ENCODE data around the gene SCN1B.
"Not testable (repeated sequence)": the region's sequence is repeated elsewhere in the genome, so short reads cannot be mapped to it uniquely, and the experiment has no call there.

Gene SCN1B

GRCh38 chr19:35000647-35001501 is 29.4 kb upstream of the SCN1B start:
- peak in 4 of 5 experiments; percentile 37 to 89 (median 56) for DNase-seq

GRCh38 chr19:35002037-35002535 is 28.2 kb upstream of the SCN1B start:
- DNase-seq: no peak

GRCh38 chr19:35004517-35005255 is 25.6 kb upstream of the SCN1B start:
- no peak for DNase-seq

- DNase-seq: no peak
Observed at GRCh38 chr19:35005256-35005977, 24.9 kb upstream of the SCN1B start.

- not testable (repeated sequence) for DNase-seq
Observed at GRCh38 chr19:35006007-35006341, 24.3 kb upstream of the SCN1B start.

GRCh38 chr19:35006342-35006998 is 23.8 kb upstream of the SCN1B start:
- DNase-seq: no peak

- no peak for DNase-seq
Observed at GRCh38 chr19:35006999-35007365, 23.3 kb upstream of the SCN1B start.

GRCh38 chr19:35007427-35007826 is 22.8 kb upstream of the SCN1B start:
- not testable (repeated sequence) for DNase-seq

- no peak for DNase-seq
Observed at GRCh38 chr19:35008891-35009341, 21.4 kb upstream of the SCN1B start.

- DNase-seq: no peak
Observed at GRCh38 chr19:35009424-35010415, 20.6 kb upstream of the SCN1B start.

- peak in 2 of 5 experiments; percentile 43 to 76 for DNase-seq
Observed at GRCh38 chr19:35011091-35011689, 19.1 kb upstream of the SCN1B start.

- DNase-seq: peak in 2 of 5 experiments; percentile 23 to 68
Observed at GRCh38 chr19:35011737-35012682, 18.3 kb upstream of the SCN1B start.

- DNase-seq: peak; percentile 61 to 76 (median 75)
Observed at GRCh38 chr19:35013041-35013819, 17.0 kb upstream of the SCN1B start.

GRCh38 chr19:35013820-35014754 is 16.2 kb upstream of the SCN1B start:
- DNase-seq: peak in 4 of 5 experiments; percentile 28 to 86 (median 72)

- DNase-seq: not testable (repeated sequence)
Observed at GRCh38 chr19:35014774-35015173, 15.5 kb upstream of the SCN1B start.

GRCh38 chr19:35015270-35015953 is 14.9 kb upstream of the SCN1B start:
- DNase-seq: no peak

- no peak for DNase-seq
Observed at GRCh38 chr19:35015954-35016351, 14.3 kb upstream of the SCN1B start.

Measured in T-helper 2 cell (primary cell).